Frontal cortex (tissue), 4 donors: Measurements from ENCODE around the gene RRAS. TPM values are rescaled to one million over a fixed set of nuclear protein-coding genes. Genes with fewer than 3 reads are reported as not detected.

ENCODE experiments used
- DNase-seq, 2 donors: peaks; one replicate each; pipeline ENCODE4 v3.0.0; 2012; ENCODE audit warnings: low spot score in 2 of 2
- FAIRE-seq: peaks from 2 replicates; lab custom pipeline; 2012; peaks lifted over from hg19 to GRCh38; lab: Jason Lieb, UNC
- total RNA-seq: library from RNA; depleted of rRNA; stranded (reverse); fragments of >200 nt; gene quantifications from one replicate; pipeline ENCODE4 v1.2.3, GENCODE V29; 2014
- donor health status: control.
- donor health status: control.
- donor health status: control.

Gene RRAS
- total RNA-seq = 0.82 TPM

GRCh38 chr19:49640113-49640898 lies at the start of gene RRAS:
TSS of gene RRAS (minus strand) at chr19:49640143. CDS start at chr19:49640098, 45 bp downstream.
- FAIRE-seq = peak; percentile 98

GRCh38 chr19:49689133-49690078 lies 49.5 kb upstream of the RRAS start, which contains the start of gene ADM5:
TSS of gene ADM5 (plus strand) at chr19:49689594. CDS start at chr19:49689838, 244 bp downstream.
- DNase-seq (peak; percentile 67 to 70), FAIRE-seq (no peak)

More at GRCh38 chr19:49640113-49640898, at the start of gene RRAS:
- DNase-seq = peak; percentile 97

GRCh38 chr19:49688531-49689132 lies 48.7 kb upstream of the RRAS start:
- FAIRE-seq = no peak
- no peak for DNase-seq

- FAIRE-seq (no peak), DNase-seq (peak in 1 of 2 donors; percentile 51)
Observed at GRCh38 chr19:49687566-49688316, 47.8 kb upstream of the RRAS start.

GRCh38 chr19:49687150-49687549 lies 47.2 kb upstream of the RRAS start:
- no peak for FAIRE-seq
- DNase-seq = no peak

- DNase-seq = no peak
- FAIRE-seq = no peak
Observed at GRCh38 chr19:49686503-49687088, 46.7 kb upstream of the RRAS start.

GRCh38 chr19:49685845-49686332 lies 45.9 kb upstream of the RRAS start:
- DNase-seq (no peak), FAIRE-seq (no peak)

GRCh38 chr19:49684983-49685553 lies 45.1 kb upstream of the RRAS start:
- FAIRE-seq = no peak
- no peak for DNase-seq

- DNase-seq (no peak), FAIRE-seq (no peak)
Observed at GRCh38 chr19:49684251-49684982, 44.5 kb upstream of the RRAS start.

GRCh38 chr19:49683814-49684250 lies 43.9 kb upstream of the RRAS start:
- DNase-seq = no peak
- no peak for FAIRE-seq

- FAIRE-seq (no peak), DNase-seq (no peak)
Observed at GRCh38 chr19:49682274-49682673, 42.3 kb upstream of the RRAS start.

- DNase-seq (no peak), FAIRE-seq (no peak)
Observed at GRCh38 chr19:49681830-49682229, 41.9 kb upstream of the RRAS start.

GRCh38 chr19:49680421-49681351 lies 40.7 kb upstream of the RRAS start:
- DNase-seq = peak; percentile 85 to 91
- no peak for FAIRE-seq

- FAIRE-seq = no peak
- DNase-seq = no peak
Observed at GRCh38 chr19:49679771-49680413, 39.9 kb upstream of the RRAS start.

GRCh38 chr19:49678985-49679770 lies 39.2 kb upstream of the RRAS start:
- DNase-seq (no peak), FAIRE-seq (no peak)
